ENCODE results near the gene TFDP2.

DNA sequence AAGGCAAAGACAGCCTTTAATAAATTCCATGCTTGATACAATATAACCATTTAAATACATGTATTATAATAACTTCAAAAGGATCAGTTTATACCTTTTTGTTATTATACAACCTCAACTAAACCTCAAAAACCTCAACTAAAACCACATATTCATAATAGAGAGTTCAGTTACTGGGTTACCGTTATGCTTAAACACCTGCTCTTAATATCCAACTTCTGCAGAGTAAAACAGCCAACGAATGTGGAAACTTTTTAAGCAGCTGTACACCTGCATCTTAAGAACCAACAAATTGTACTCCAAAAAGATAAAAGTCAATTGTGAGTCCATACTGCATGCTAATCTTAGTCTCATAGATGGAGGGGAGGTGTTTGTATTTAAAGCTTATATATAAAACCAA is 53.5 kb downstream of the TFDP2 start:
- TF ChIP-seq, protein P1, sequence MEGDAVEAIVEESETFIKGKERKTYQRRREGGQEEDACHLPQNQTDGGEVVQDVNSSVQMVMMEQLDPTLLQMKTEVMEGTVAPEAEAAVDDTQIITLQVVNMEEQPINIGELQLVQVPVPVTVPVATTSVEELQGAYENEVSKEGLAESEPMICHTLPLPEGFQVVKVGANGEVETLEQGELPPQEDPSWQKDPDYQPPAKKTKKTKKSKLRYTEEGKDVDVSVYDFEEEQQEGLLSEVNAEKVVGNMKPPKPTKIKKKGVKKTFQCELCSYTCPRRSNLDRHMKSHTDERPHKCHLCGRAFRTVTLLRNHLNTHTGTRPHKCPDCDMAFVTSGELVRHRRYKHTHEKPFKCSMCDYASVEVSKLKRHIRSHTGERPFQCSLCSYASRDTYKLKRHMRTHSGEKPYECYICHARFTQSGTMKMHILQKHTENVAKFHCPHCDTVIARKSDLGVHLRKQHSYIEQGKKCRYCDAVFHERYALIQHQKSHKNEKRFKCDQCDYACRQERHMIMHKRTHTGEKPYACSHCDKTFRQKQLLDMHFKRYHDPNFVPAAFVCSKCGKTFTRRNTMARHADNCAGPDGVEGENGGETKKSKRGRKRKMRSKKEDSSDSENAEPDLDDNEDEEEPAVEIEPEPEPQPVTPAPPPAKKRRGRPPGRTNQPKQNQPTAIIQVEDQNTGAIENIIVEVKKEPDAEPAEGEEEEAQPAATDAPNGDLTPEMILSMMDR (conservative IDR thresholded peaks at IDR 0.05; ENCODE audit: low read length) = no peak
- TF ChIP-seq EZH2phosphoT487 (IDR thresholded peaks at IDR 0.05; ENCODE audit: borderline replicate concordance) = no peak; the same call in 1 of the 2 replicates

Data from Loucy (cell line).